HepG2 (cell line): Measurements from ENCODE around the gene MYLK. TPM values are rescaled to one million over a fixed set of nuclear protein-coding genes. Genes with fewer than 3 reads are reported as not detected.

Experiments
- ARNT ChIP-seq: fragments of 450-650 bp; IDR thresholded peaks from 2 replicates; pipeline ENCODE4 v1.6.1; 2017
- ETV5 ChIP-seq: IDR thresholded peaks from 2 replicates; pipeline ENCODE4 v1.6.1; 2018; ENCODE audit warnings: missing biosample characterization, missing genetic modification reagents, inconsistent platforms, borderline replicate concordance
- JARID2 ChIP-seq: sonication (generic); formaldehyde crosslinking; IDR thresholded peaks from 2 replicates; pipeline ENCODE4 v1.8.1; 2023; ENCODE audit warnings: missing genetic modification reagents, inconsistent platforms; ENCODE audit not compliant: insufficient replicate concordance
- KLF11 ChIP-seq: IDR thresholded peaks from 2 replicates; pipeline ENCODE4 v1.6.1; 2016; ENCODE audit warnings: missing compliant biosample characterization
- RFX3 ChIP-seq: IDR thresholded peaks from 2 replicates; pipeline ENCODE4 v1.6.1; 2016; ENCODE audit warnings: missing biosample characterization, missing genetic modification reagents
- SOX5 ChIP-seq: IDR thresholded peaks from 2 replicates; pipeline ENCODE4 v1.6.1; 2016; ENCODE audit warnings: borderline replicate concordance
- ZBTB7B ChIP-seq: sonication (generic); formaldehyde crosslinking; IDR thresholded peaks from 2 replicates; pipeline ENCODE4 v1.4.0; 2020; ENCODE audit warnings: missing genetic modification reagents
- ZNF235 ChIP-seq: sonication (generic); formaldehyde crosslinking; IDR thresholded peaks from 2 replicates; pipeline ENCODE4 v1.8.1; 2023; ENCODE audit warnings: mild to moderate bottlenecking, missing genetic modification reagents, borderline replicate concordance
- ZNF264 ChIP-seq: sonication (generic); formaldehyde crosslinking; IDR thresholded peaks from 2 replicates; pipeline ENCODE4 v1.4.0; 2020; ENCODE audit warnings: missing genetic modification reagents
- ZNF296 ChIP-seq: sonication (generic); formaldehyde crosslinking; conservative IDR thresholded peaks from 2 replicates; pipeline ENCODE4 v1.5.0; 2020; ENCODE audit warnings: mild to moderate bottlenecking, missing genetic modification reagents
- ZNF44 ChIP-seq: sonication (generic); formaldehyde crosslinking; IDR thresholded peaks from 2 replicates; pipeline ENCODE4 v1.5.1; 2020; ENCODE audit warnings: mild to moderate bottlenecking, missing genetic modification reagents
- ZNF660 ChIP-seq: sonication (generic); formaldehyde crosslinking; IDR thresholded peaks from 2 replicates; pipeline ENCODE4 v1.5.1; 2020; ENCODE audit warnings: mild to moderate bottlenecking, low read depth, missing genetic modification reagents, borderline replicate concordance
- ZSCAN12 ChIP-seq: sonication (generic); formaldehyde crosslinking; IDR thresholded peaks from 2 replicates; pipeline ENCODE4 v1.9.0; 2021; ENCODE audit warnings: mild to moderate bottlenecking, missing genetic modification reagents
- polyA plus RNA-seq, 8 experiments: library from polyadenylated mRNA; depleted of rRNA in 3 of 8; stranded (reverse) in 7 of 8; unstranded in 1 of 8; fragments of >200 nt; fragmentation: Illumina TruSeq in 4 of 8; extraction: Trizol in 4 of 8; gene quantifications; 2 replicates each; pipeline versions ENCODE4 v1.2.1 to v1.2.3, GENCODE V29; 2011 to 2016; ENCODE audit warnings: low read depth in 4 of 8, missing spikeins in 1 of 8, mixed read lengths in 1 of 8; ENCODE audit not compliant: insufficient read depth in 1 of 8
- total RNA-seq, 5 experiments: library from RNA; depleted of rRNA; stranded (reverse); fragments of >200 nt; fragmentation: Illumina TruSeq; extraction: Trizol; gene quantifications; 2 replicates each; pipeline ENCODE4 v1.2.3, GENCODE V29; 2016; ENCODE audit warnings: low read depth in 1 of 5
- TF ChIP-seq, protein P1 (sequence below): sonication (generic); formaldehyde crosslinking; IDR thresholded peaks from 2 replicates; pipeline ENCODE4 v1.4.0; 2020; ENCODE audit warnings: mild to moderate bottlenecking, low read depth, missing genetic modification reagents
- TF ChIP-seq, protein P2 (sequence below): sonication (generic); formaldehyde crosslinking; IDR thresholded peaks from 2 replicates; pipeline ENCODE4 v1.4.0; 2020; ENCODE audit warnings: missing genetic modification reagents, borderline replicate concordance
- TF ChIP-seq, protein P3 (sequence below), 2 experiments: fragments of 450-650 bp in 1 of 2; sonication (generic) in 1 of 2; formaldehyde crosslinking; IDR thresholded peaks; 2 replicates each; pipeline versions ENCODE4 v1.5.0 to v1.8.0; 2020 to 2022; ENCODE audit warnings: mild to moderate bottlenecking in 1 of 2, missing genetic modification reagents in 1 of 2
- TF ChIP-seq, protein P4 (sequence below): sonication (generic); formaldehyde crosslinking; IDR thresholded peaks from 2 replicates; pipeline ENCODE4 v1.4.0; 2020; ENCODE audit warnings: missing genetic modification reagents
- TF ChIP-seq, protein P5 (sequence below): sonication (generic); formaldehyde crosslinking; IDR thresholded peaks from 2 replicates; pipeline ENCODE4 v1.5.1; 2020; ENCODE audit warnings: missing genetic modification reagents, mild to moderate bottlenecking, borderline replicate concordance
- TF ChIP-seq, protein P6 (sequence below): sonication (generic); formaldehyde crosslinking; IDR thresholded peaks from 2 replicates; pipeline ENCODE4 v1.4.0; 2020; ENCODE audit warnings: missing genetic modification reagents
- TF ChIP-seq, protein P7 (sequence below): sonication (generic); formaldehyde crosslinking; IDR thresholded peaks from 2 replicates; pipeline ENCODE4 v1.4.0; 2020; ENCODE audit warnings: missing genetic modification reagents, borderline replicate concordance

MYLK gene
- total and polyA plus RNA-seq, 2 of the 13 experiments (the other 11 are each of a cell fraction or from before 2014, with no cell fraction given), result 10.6 to 34.9 TPM

DNA sequence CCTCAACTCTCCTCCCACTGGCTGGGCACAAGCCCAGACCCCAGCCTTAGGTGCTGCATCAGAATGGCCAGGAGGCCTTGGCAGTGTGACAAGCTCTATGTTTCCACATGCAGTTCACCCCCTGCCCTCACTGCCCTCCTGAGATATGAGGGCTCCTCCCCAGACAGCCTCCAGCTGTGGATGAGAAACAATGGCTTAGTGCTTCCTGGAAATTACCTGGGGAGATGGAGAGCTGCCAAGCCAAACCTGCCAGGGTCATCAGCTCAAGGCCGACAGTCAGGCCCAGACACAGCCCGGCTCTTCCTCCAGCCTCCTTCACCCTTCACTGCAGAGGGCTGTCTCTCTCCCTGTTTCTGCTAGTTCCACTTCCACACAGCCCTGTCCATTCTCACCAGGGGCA lies 76.3 kb downstream of the MYLK start (continued):
- TF ChIP-seq, protein P1, sequence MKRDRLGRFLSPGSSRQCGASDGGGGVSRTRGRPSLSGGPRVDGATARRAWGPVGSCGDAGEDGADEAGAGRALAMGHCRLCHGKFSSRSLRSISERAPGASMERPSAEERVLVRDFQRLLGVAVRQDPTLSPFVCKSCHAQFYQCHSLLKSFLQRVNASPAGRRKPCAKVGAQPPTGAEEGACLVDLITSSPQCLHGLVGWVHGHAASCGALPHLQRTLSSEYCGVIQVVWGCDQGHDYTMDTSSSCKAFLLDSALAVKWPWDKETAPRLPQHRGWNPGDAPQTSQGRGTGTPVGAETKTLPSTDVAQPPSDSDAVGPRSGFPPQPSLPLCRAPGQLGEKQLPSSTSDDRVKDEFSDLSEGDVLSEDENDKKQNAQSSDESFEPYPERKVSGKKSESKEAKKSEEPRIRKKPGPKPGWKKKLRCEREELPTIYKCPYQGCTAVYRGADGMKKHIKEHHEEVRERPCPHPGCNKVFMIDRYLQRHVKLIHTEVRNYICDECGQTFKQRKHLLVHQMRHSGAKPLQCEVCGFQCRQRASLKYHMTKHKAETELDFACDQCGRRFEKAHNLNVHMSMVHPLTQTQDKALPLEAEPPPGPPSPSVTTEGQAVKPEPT, result no peak
- TF ChIP-seq ZNF264 (CRISPR knock-in tag) (no peak), JARID2 (CRISPR knock-in tag) (no peak), ETV5 (CRISPR knock-in tag) (peak; percentile 53; the same call in 1 of the 2 replicates), SOX5 (CRISPR knock-in tag) (peak; percentile 92), ZNF44 (CRISPR knock-in tag) (no peak), ZNF296 (no peak), ARNT (no peak), RFX3 (no peak), KLF11 (CRISPR knock-in tag) (no peak), ZNF235 (CRISPR knock-in tag) (no peak), ZSCAN12 (CRISPR knock-in tag) (no peak), ZNF660 (CRISPR knock-in tag) (no peak), ZBTB7B (CRISPR knock-in tag) (peak; percentile 68; the same call in 1 of the 2 replicates)
- TF ChIP-seq, protein P2, sequence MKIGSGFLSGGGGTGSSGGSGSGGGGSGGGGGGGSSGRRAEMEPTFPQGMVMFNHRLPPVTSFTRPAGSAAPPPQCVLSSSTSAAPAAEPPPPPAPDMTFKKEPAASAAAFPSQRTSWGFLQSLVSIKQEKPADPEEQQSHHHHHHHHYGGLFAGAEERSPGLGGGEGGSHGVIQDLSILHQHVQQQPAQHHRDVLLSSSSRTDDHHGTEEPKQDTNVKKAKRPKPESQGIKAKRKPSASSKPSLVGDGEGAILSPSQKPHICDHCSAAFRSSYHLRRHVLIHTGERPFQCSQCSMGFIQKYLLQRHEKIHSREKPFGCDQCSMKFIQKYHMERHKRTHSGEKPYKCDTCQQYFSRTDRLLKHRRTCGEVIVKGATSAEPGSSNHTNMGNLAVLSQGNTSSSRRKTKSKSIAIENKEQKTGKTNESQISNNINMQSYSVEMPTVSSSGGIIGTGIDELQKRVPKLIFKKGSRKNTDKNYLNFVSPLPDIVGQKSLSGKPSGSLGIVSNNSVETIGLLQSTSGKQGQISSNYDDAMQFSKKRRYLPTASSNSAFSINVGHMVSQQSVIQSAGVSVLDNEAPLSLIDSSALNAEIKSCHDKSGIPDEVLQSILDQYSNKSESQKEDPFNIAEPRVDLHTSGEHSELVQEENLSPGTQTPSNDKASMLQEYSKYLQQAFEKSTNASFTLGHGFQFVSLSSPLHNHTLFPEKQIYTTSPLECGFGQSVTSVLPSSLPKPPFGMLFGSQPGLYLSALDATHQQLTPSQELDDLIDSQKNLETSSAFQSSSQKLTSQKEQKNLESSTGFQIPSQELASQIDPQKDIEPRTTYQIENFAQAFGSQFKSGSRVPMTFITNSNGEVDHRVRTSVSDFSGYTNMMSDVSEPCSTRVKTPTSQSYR (CRISPR knock-in tag), result peak; percentile 29; the same call in 1 of the 2 replicates
- TF ChIP-seq, protein P3, sequence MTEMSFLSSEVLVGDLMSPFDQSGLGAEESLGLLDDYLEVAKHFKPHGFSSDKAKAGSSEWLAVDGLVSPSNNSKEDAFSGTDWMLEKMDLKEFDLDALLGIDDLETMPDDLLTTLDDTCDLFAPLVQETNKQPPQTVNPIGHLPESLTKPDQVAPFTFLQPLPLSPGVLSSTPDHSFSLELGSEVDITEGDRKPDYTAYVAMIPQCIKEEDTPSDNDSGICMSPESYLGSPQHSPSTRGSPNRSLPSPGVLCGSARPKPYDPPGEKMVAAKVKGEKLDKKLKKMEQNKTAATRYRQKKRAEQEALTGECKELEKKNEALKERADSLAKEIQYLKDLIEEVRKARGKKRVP (CRISPR knock-in tag; IDR thresholded peaks at IDR 0.05), result no peak
- TF ChIP-seq, protein P4, sequence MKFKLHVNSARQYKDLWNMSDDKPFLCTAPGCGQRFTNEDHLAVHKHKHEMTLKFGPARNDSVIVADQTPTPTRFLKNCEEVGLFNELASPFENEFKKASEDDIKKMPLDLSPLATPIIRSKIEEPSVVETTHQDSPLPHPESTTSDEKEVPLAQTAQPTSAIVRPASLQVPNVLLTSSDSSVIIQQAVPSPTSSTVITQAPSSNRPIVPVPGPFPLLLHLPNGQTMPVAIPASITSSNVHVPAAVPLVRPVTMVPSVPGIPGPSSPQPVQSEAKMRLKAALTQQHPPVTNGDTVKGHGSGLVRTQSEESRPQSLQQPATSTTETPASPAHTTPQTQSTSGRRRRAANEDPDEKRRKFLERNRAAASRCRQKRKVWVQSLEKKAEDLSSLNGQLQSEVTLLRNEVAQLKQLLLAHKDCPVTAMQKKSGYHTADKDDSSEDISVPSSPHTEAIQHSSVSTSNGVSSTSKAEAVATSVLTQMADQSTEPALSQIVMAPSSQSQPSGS (CRISPR knock-in tag), result peak; percentile 39; the same call in 1 of the 2 replicates
- TF ChIP-seq, protein P5, sequence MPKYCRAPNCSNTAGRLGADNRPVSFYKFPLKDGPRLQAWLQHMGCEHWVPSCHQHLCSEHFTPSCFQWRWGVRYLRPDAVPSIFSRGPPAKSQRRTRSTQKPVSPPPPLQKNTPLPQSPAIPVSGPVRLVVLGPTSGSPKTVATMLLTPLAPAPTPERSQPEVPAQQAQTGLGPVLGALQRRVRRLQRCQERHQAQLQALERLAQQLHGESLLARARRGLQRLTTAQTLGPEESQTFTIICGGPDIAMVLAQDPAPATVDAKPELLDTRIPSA (CRISPR knock-in tag), result no peak
- TF ChIP-seq, protein P6, sequence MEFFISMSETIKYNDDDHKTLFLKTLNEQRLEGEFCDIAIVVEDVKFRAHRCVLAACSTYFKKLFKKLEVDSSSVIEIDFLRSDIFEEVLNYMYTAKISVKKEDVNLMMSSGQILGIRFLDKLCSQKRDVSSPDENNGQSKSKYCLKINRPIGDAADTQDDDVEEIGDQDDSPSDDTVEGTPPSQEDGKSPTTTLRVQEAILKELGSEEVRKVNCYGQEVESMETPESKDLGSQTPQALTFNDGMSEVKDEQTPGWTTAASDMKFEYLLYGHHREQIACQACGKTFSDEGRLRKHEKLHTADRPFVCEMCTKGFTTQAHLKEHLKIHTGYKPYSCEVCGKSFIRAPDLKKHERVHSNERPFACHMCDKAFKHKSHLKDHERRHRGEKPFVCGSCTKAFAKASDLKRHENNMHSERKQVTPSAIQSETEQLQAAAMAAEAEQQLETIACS (CRISPR knock-in tag), result no peak
- TF ChIP-seq, protein P7, sequence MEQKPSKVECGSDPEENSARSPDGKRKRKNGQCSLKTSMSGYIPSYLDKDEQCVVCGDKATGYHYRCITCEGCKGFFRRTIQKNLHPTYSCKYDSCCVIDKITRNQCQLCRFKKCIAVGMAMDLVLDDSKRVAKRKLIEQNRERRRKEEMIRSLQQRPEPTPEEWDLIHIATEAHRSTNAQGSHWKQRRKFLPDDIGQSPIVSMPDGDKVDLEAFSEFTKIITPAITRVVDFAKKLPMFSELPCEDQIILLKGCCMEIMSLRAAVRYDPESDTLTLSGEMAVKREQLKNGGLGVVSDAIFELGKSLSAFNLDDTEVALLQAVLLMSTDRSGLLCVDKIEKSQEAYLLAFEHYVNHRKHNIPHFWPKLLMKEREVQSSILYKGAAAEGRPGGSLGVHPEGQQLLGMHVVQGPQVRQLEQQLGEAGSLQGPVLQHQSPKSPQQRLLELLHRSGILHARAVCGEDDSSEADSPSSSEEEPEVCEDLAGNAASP (CRISPR knock-in tag), result peak; percentile 74; the same call in 1 of the 2 replicates
